Measurements from ENCODE around the gene SPI1. TPM values are rescaled to one million over a fixed set of nuclear protein-coding genes. Genes with fewer than 3 reads are reported as not detected.
A peak's percentile ranks its signal among the peaks of the same experiment; 100 is the strongest.

SPI1 gene
- total and polyA plus RNA-seq, 2 experiments from 2014 or later: 0.13 to 2.0 TPM

DNA sequence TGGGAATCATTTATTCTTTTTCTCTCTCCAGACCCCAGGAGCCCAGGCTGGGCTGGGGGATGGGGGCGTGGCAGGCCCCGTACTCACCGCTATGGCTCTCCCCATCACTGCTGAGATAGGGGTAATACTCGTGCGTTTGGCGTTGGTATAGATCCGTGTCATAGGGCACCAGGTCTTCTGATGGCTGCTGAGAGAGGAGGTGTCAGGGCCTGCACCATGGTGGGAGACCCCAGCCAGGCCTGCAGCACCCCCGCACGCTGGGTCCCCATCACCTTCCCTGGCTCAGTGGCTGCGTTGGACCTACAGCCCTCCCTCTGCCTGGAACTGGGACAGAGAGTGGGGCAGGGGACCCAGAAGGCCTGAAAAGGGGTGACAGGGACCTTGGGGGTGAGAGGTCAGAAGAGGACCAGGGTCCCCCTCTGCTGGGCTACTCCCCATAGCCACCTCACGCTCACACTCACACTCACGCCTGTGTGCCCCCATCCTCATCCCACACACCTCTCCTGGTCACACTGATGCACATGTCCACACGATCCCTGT is 2.7 kb downstream of the SPI1 start:
- Histone ChIP-seq H2AFZ (no peak overlapping the region), H3K36me3 (replicated peaks; ENCODE audit: insufficient read depth, low read depth) (no peaks in the 10 kb centered on the region), H3K79me2 (no peaks in the 10 kb centered on the region), H3K4me3 (no peak overlapping the region), H3K9me3 (ENCODE audit: low read depth) (no peaks in the 10 kb centered on the region), H4K20me1 (ENCODE audit: insufficient read depth, poor library complexity, severe bottlenecking) (no peaks in the 10 kb centered on the region), H3K4me1 (ENCODE audit: insufficient read depth) (no peaks in the 10 kb centered on the region), H3K4me2 (no peak overlapping the region), H3K27me3 (no peaks in the 10 kb centered on the region), H3K9me2 (replicated peaks; ENCODE audit: insufficient read depth) (no peaks in the 10 kb centered on the region), H3K27ac (no peak overlapping the region)
- TF ChIP-seq, protein P1, sequence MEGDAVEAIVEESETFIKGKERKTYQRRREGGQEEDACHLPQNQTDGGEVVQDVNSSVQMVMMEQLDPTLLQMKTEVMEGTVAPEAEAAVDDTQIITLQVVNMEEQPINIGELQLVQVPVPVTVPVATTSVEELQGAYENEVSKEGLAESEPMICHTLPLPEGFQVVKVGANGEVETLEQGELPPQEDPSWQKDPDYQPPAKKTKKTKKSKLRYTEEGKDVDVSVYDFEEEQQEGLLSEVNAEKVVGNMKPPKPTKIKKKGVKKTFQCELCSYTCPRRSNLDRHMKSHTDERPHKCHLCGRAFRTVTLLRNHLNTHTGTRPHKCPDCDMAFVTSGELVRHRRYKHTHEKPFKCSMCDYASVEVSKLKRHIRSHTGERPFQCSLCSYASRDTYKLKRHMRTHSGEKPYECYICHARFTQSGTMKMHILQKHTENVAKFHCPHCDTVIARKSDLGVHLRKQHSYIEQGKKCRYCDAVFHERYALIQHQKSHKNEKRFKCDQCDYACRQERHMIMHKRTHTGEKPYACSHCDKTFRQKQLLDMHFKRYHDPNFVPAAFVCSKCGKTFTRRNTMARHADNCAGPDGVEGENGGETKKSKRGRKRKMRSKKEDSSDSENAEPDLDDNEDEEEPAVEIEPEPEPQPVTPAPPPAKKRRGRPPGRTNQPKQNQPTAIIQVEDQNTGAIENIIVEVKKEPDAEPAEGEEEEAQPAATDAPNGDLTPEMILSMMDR (IDR thresholded peaks at IDR 0.05; ENCODE audit: poor library complexity): no peak
- no peak for TF ChIP-seq EZH2 (IDR thresholded peaks at IDR 0.05; ENCODE audit: borderline replicate concordance)
- TF ChIP-seq EZH2phosphoT487 (IDR thresholded peaks at IDR 0.05; ENCODE audit: low read depth, severe bottlenecking, unreplicated experiment): no peak
- 95% methylated on average over 13 of the region's 13 CpGs for WGBS (ENCODE audit: low lambda C conversion rate, missing lambda C conversion rate)
- no peak for DNase-seq (ENCODE audit: low spot score)

DNA sequence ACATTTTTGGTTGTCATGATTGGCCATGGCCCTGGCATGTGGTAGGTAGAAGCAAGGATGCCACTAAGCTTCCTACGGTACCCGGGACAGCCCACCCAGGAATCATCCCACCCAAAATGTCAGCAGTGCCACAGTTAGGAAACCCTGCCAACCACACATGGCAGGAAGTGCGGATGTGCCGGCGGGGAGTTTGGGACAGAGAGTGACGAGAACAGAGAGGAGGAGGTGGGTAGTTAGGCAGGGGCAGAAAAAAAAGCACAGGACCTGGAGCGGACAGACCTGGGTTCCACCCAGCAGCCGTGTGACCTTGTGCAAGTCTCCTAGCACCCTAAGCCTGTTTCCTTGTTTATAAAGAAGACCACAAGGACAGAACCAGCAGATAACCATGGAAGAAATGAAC is 3.3 kb downstream of the SPI1 start:
- no peaks in the 10 kb centered on the region for H3K9me3 ChIP-seq (ENCODE audit: low read depth)
- 98% methylated on average over 8 of the region's 8 CpGs for WGBS (ENCODE audit: low lambda C conversion rate, missing lambda C conversion rate)
- H3K27me3 ChIP-seq: no peaks in the 10 kb centered on the region
- no peak for DNase-seq (ENCODE audit: low spot score)
- no peak overlapping the region for H2AFZ ChIP-seq
- no peaks in the 10 kb centered on the region for H3K4me1 ChIP-seq (ENCODE audit: insufficient read depth)
- H3K9me2 ChIP-seq (replicated peaks; ENCODE audit: insufficient read depth): no peaks in the 10 kb centered on the region
- no peaks in the 10 kb centered on the region for H4K20me1 ChIP-seq (ENCODE audit: insufficient read depth, poor library complexity, severe bottlenecking)
- no peaks in the 10 kb centered on the region for H3K36me3 ChIP-seq (replicated peaks; ENCODE audit: insufficient read depth, low read depth)
- no peak for TF ChIP-seq EZH2phosphoT487 (IDR thresholded peaks at IDR 0.05; ENCODE audit: low read depth, severe bottlenecking, unreplicated experiment)
- no peak overlapping the region for H3K4me2 ChIP-seq
- no peak overlapping the region for H3K27ac ChIP-seq
- no peaks in the 10 kb centered on the region for H3K79me2 ChIP-seq
- H3K4me3 ChIP-seq: no peak overlapping the region

DNA sequence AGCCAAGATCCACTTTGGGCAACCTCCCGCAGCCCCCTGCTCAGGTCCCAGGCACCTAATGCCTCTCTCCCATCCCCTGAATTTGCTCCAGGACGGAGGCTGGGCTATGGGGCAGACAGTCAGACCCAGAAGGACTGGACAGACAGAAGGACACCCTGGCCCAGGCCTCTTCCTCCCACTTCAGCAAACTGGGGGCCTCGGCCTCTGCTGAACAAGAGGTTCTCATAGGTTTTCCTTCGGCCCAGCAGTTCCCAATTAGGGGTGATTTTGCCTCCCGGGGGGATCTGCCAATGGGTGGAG is 3.7 kb downstream of the SPI1 start:
- H3K9me3 ChIP-seq (ENCODE audit: low read depth): no peaks in the 10 kb centered on the region
- no peaks in the 10 kb centered on the region for H4K20me1 ChIP-seq (ENCODE audit: insufficient read depth, poor library complexity, severe bottlenecking)
- H3K36me3 ChIP-seq (replicated peaks; ENCODE audit: insufficient read depth, low read depth): no peaks in the 10 kb centered on the region
- no peak overlapping the region for H3K27ac ChIP-seq
- no peaks in the 10 kb centered on the region for H3K27me3 ChIP-seq
- H3K4me2 ChIP-seq: no peak overlapping the region
- H3K4me1 ChIP-seq (ENCODE audit: insufficient read depth): no peaks in the 10 kb centered on the region
- DNase-seq (ENCODE audit: low spot score): no peak
- H3K9me2 ChIP-seq (replicated peaks; ENCODE audit: insufficient read depth): no peaks in the 10 kb centered on the region
- TF ChIP-seq EZH2phosphoT487 (IDR thresholded peaks at IDR 0.05; ENCODE audit: low read depth, severe bottlenecking, unreplicated experiment) (no peak), EZH2 (IDR thresholded peaks at IDR 0.05; ENCODE audit: borderline replicate concordance) (no peak)
- TF ChIP-seq, protein P1 (IDR thresholded peaks at IDR 0.05; ENCODE audit: poor library complexity): no peak
- no peak overlapping the region for H3K4me3 ChIP-seq
- H2AFZ ChIP-seq: no peak overlapping the region
- WGBS (ENCODE audit: low lambda C conversion rate, missing lambda C conversion rate): 79% methylated on average over 5 of the region's 5 CpGs
- H3K79me2 ChIP-seq: no peaks in the 10 kb centered on the region

DNA sequence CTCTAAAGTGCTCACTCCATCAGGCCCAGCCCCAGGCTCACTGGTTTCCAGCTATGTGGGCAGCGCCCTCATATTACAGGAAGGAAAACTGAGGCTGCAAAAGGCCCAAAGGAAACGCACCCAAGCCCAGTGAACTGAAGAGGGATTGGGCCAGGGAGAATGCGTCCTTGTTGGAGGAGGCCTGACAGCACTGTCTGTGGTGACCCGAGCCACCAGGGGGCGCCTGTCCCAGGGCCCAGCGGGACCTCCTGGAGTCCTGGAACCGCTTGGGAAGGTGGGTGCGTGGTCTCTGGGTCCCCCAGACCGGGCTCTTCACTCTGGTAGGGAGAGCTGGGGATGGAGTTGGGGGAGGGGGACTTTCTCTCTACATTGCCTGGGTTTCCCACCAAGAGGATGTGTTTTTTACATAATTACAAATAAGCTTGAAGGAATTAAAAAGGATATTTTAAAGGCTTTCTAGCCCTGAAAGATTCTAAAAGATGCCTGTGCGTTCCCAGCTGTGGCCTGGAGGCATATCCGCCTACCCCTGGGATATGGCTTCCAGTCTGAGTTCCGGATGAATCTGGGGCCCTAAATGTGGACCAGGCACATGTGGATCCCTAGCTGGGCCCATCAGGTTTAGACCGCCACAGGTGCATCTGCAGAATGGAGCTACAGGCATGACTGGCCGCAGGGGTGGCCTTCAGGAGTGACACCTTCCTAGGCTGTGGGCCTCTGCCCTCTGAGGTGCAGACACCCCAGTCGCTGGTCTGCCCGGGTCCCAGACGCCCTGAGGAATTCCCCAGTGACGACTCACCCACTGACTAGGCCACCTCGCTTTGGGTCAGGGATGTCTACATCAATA is 4.2 kb downstream of the SPI1 start:
- Histone ChIP-seq H4K20me1 (ENCODE audit: insufficient read depth, poor library complexity, severe bottlenecking) (no peaks in the 10 kb centered on the region), H3K9me3 (ENCODE audit: low read depth) (no peaks in the 10 kb centered on the region), H3K4me3 (no peak overlapping the region), H2AFZ (no peak overlapping the region), H3K4me1 (ENCODE audit: insufficient read depth) (no peaks in the 10 kb centered on the region), H3K27me3 (no peaks in the 10 kb centered on the region), H3K4me2 (no peak overlapping the region), H3K9me2 (replicated peaks; ENCODE audit: insufficient read depth) (no peaks in the 10 kb centered on the region), H3K79me2 (no peaks in the 10 kb centered on the region), H3K27ac (no peak overlapping the region), H3K36me3 (replicated peaks; ENCODE audit: insufficient read depth, low read depth) (no peaks in the 10 kb centered on the region)
- no peak for TF ChIP-seq EZH2phosphoT487 (IDR thresholded peaks at IDR 0.05; ENCODE audit: low read depth, severe bottlenecking, unreplicated experiment)
- TF ChIP-seq, protein P1 (IDR thresholded peaks at IDR 0.05; ENCODE audit: poor library complexity): peak; percentile 95
- no peak for TF ChIP-seq EZH2 (IDR thresholded peaks at IDR 0.05; ENCODE audit: borderline replicate concordance)
- peak; percentile 88 for DNase-seq (ENCODE audit: low spot score)
- WGBS (ENCODE audit: low lambda C conversion rate, missing lambda C conversion rate): 43% methylated on average over 19 of the region's 19 CpGs
